ENCODE measurements around the gene TMC7.

TMC7 gene

DNA sequence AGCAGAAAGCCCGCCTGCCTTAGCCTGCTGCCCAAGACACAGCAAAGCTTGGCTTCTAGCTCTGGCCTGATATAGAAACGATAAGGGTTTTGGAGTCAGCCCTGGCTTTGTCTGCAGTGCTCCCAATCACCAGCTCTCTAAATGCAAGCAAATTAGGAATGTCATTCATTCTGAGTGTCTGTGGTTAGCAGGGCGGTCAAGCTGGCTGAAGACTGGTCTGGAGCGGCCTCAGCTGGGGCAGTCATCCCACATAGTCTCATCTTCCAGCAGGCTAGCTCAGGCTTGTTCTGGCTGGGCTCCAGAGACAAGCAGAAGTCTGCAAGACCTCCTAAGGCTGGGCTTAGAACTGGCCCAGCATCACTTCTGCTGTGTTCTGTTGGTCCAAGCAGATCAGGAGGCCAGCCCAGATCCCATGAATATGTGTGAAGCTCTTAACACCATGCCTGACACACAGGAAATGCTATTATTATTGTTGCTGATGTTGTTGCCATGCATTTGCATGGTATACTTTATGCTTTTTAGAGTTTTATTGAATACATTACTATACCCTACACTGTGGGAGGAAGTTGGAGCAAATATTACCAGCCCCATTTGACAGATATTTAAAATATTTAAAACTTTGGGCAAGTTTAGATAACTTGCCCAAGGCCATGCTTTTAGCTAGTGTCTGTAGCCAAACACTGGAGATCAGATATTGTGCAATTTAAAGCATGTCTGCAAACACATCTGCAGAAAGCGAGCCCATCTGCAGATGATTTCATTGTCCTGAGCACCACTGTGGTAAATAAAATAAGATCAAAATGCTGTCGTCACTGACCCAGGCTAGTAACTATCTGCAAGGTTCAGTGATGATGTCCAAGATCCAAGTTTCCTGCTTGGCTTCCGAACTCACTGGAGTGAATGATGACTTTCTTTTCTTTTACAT is 24.8 kb downstream of the TMC7 start:
- TF ChIP-seq, protein P1, sequence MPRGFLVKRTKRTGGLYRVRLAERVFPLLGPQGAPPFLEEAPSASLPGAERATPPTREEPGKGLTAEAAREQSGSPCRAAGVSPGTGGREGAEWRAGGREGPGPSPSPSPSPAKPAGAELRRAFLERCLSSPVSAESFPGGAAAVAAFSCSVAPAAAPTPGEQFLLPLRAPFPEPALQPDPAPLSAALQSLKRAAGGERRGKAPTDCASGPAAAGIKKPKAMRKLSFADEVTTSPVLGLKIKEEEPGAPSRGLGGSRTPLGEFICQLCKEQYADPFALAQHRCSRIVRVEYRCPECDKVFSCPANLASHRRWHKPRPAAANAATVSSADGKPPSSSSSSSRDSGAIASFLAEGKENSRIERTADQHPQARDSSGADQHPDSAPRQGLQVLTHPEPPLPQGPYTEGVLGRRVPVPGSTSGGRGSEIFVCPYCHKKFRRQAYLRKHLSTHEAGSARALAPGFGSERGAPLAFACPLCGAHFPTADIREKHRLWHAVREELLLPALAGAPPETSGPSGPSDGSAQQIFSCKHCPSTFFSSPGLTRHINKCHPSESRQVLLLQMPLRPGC (tag by site-specific recombination; IDR thresholded peaks at IDR 0.05): no peak
- TF ChIP-seq ZNF510 (tag by site-specific recombination; IDR thresholded peaks at IDR 0.05; ENCODE audit: insufficient replicate concordance) (no peak), ZNF114 (tag by site-specific recombination; IDR thresholded peaks at IDR 0.05) (no peak), IKZF3 (tag by site-specific recombination; IDR thresholded peaks at IDR 0.05) (no peak), ZNF621 (tag by site-specific recombination; IDR thresholded peaks at IDR 0.05) (no peak), ZNF354C (tag by site-specific recombination; IDR thresholded peaks at IDR 0.05; ENCODE audit: borderline replicate concordance, low read depth) (no peak), ZNF777 (tag by site-specific recombination; IDR thresholded peaks at IDR 0.05; ENCODE audit: borderline replicate concordance) (no peak), KLF7 (tag by site-specific recombination; IDR thresholded peaks at IDR 0.05; ENCODE audit: borderline replicate concordance) (no peak), ZNF792 (tag by site-specific recombination; IDR thresholded peaks at IDR 0.05) (no peak), ZSCAN23 (tag by site-specific recombination; IDR thresholded peaks at IDR 0.05) (no peak)
- TF ChIP-seq, protein P2, sequence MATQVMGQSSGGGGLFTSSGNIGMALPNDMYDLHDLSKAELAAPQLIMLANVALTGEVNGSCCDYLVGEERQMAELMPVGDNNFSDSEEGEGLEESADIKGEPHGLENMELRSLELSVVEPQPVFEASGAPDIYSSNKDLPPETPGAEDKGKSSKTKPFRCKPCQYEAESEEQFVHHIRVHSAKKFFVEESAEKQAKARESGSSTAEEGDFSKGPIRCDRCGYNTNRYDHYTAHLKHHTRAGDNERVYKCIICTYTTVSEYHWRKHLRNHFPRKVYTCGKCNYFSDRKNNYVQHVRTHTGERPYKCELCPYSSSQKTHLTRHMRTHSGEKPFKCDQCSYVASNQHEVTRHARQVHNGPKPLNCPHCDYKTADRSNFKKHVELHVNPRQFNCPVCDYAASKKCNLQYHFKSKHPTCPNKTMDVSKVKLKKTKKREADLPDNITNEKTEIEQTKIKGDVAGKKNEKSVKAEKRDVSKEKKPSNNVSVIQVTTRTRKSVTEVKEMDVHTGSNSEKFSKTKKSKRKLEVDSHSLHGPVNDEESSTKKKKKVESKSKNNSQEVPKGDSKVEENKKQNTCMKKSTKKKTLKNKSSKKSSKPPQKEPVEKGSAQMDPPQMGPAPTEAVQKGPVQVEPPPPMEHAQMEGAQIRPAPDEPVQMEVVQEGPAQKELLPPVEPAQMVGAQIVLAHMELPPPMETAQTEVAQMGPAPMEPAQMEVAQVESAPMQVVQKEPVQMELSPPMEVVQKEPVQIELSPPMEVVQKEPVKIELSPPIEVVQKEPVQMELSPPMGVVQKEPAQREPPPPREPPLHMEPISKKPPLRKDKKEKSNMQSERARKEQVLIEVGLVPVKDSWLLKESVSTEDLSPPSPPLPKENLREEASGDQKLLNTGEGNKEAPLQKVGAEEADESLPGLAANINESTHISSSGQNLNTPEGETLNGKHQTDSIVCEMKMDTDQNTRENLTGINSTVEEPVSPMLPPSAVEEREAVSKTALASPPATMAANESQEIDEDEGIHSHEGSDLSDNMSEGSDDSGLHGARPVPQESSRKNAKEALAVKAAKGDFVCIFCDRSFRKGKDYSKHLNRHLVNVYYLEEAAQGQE (tag by site-specific recombination; IDR thresholded peaks at IDR 0.05): no peak
- TF ChIP-seq, protein P3, sequence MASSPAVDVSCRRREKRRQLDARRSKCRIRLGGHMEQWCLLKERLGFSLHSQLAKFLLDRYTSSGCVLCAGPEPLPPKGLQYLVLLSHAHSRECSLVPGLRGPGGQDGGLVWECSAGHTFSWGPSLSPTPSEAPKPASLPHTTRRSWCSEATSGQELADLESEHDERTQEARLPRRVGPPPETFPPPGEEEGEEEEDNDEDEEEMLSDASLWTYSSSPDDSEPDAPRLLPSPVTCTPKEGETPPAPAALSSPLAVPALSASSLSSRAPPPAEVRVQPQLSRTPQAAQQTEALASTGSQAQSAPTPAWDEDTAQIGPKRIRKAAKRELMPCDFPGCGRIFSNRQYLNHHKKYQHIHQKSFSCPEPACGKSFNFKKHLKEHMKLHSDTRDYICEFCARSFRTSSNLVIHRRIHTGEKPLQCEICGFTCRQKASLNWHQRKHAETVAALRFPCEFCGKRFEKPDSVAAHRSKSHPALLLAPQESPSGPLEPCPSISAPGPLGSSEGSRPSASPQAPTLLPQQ (tag by site-specific recombination; IDR thresholded peaks at IDR 0.05): no peak
- no peak overlapping the region for H3K27ac ChIP-seq (ENCODE audit: extremely low read depth, low read depth, low read length)
- peaks cover 0 to 11% of the 10 kb centered on the region in 2 experiments; a peak in 2 of 3 replicates for H3K36me3 ChIP-seq (ENCODE audit: control insufficient read depth in 2 of 2, insufficient read depth in 1 of 2, low read length in 2 of 2)
- H3K4me1 ChIP-seq (ENCODE audit: control insufficient read depth, insufficient read depth, low read length): no peaks in the 10 kb centered on the region
- ChIA-PET POLR2A (interaction anchor here (1.0 kb wide), 1 partner anchor 23 kb away, joined by 4 read pairs; no protein-coding TSS in a partner anchor), CTCF (interaction anchor here (0.6 to 1.4 kb wide), 4 partner anchors 12 to 77 kb away, joined by 3 to 7 read pairs (median 4); partner anchors contain the start of gene TMC7)
- no peak overlapping the region for H3K4me3 ChIP-seq (ENCODE audit: low read depth, low read length)
- no peaks in the 10 kb centered on the region for H3K9me3 ChIP-seq (ENCODE audit: control insufficient read depth, insufficient read depth, low read depth, low read length)

DNA sequence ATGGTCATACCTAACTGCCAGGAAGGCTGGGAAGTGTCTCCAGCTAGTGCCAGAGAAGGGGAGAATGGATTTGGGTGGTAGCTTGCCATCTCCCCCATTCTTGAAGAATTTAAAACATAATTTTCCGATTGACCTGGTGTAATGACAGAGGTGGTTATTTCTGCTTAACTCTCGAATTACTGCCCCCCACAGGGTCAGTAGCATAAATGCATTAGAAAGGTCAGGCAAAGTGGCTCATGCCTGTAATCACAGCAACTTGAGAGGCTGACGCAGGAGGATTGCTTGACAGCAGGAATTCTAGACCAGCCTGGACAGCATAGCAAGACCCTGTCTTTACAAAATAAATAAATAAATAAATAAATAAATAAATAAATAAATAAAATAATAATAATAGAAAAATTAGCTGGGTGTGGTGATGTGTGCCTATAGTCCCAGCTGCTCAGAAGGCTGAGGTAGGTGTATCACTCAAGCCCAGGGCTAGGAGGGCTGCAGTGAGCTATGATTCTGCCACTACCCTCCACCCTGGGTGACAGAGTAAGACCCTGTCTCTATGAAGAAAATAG is 27.5 kb downstream of the TMC7 start:
- ChIA-PET CTCF (interaction anchor here (0.6 to 1.2 kb wide), 4 partner anchors 10 to 543 kb away, joined by 3 to 6 read pairs (median 4); partner anchors contain the start of gene TMC7), POLR2A (no interaction called here)
- H3K9me3 ChIP-seq (ENCODE audit: control insufficient read depth, insufficient read depth, low read depth, low read length): no peaks in the 10 kb centered on the region
- peaks cover 0 to 11% of the 10 kb centered on the region in 2 experiments; a peak in 2 of 3 replicates for H3K36me3 ChIP-seq (ENCODE audit: control insufficient read depth in 2 of 2, insufficient read depth in 1 of 2, low read length in 2 of 2)
- H3K4me1 ChIP-seq (ENCODE audit: control insufficient read depth, insufficient read depth, low read length): no peaks in the 10 kb centered on the region
- no peak overlapping the region for H3K27ac ChIP-seq (ENCODE audit: extremely low read depth, low read depth, low read length)
- H3K4me3 ChIP-seq (ENCODE audit: low read depth, low read length): no peak overlapping the region
- TF ChIP-seq, protein P4, sequence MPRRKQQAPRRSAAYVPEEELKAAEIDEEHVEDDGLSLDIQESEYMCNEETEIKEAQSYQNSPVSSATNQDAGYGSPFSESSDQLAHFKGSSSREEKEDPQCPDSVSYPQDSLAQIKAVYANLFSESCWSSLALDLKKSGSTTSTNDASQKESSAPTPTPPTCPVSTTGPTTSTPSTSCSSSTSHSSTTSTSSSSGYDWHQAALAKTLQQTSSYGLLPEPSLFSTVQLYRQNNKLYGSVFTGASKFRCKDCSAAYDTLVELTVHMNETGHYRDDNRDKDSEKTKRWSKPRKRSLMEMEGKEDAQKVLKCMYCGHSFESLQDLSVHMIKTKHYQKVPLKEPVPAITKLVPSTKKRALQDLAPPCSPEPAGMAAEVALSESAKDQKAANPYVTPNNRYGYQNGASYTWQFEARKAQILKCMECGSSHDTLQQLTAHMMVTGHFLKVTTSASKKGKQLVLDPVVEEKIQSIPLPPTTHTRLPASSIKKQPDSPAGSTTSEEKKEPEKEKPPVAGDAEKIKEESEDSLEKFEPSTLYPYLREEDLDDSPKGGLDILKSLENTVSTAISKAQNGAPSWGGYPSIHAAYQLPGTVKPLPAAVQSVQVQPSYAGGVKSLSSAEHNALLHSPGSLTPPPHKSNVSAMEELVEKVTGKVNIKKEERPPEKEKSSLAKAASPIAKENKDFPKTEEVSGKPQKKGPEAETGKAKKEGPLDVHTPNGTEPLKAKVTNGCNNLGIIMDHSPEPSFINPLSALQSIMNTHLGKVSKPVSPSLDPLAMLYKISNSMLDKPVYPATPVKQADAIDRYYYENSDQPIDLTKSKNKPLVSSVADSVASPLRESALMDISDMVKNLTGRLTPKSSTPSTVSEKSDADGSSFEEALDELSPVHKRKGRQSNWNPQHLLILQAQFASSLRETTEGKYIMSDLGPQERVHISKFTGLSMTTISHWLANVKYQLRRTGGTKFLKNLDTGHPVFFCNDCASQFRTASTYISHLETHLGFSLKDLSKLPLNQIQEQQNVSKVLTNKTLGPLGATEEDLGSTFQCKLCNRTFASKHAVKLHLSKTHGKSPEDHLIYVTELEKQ (tag by site-specific recombination; IDR thresholded peaks at IDR 0.05; ENCODE audit: borderline replicate concordance): no peak
- no peak for TF ChIP-seq ZNF571 (tag by site-specific recombination; IDR thresholded peaks at IDR 0.05)
- no peak for TF ChIP-seq ZNF223 (tag by site-specific recombination; IDR thresholded peaks at IDR 0.05)
- TF ChIP-seq ZBTB17 (tag by site-specific recombination; IDR thresholded peaks at IDR 0.05): no peak
- no peak for TF ChIP-seq ZNF777 (tag by site-specific recombination; IDR thresholded peaks at IDR 0.05; ENCODE audit: borderline replicate concordance)
- no peak for TF ChIP-seq ZNF521 (tag by site-specific recombination; IDR thresholded peaks at IDR 0.05)
- TF ChIP-seq, protein P5, sequence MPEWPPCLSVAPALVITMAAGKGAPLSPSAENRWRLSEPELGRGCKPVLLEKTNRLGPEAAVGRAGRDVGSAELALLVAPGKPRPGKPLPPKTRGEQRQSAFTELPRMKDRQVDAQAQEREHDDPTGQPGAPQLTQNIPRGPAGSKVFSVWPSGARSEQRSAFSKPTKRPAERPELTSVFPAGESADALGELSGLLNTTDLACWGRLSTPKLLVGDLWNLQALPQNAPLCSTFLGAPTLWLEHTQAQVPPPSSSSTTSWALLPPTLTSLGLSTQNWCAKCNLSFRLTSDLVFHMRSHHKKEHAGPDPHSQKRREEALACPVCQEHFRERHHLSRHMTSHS (tag by site-specific recombination; IDR thresholded peaks at IDR 0.05): no peak
- TF ChIP-seq ZNF660 (tag by site-specific recombination; IDR thresholded peaks at IDR 0.05): no peak
- TF ChIP-seq ZNF394 (tag by site-specific recombination; IDR thresholded peaks at IDR 0.05; ENCODE audit: borderline replicate concordance): peak; percentile 90
- peak; percentile 41; the same call in 1 of the 2 replicates for TF ChIP-seq ZNF664 (tag by site-specific recombination; IDR thresholded peaks at IDR 0.05)

Data from HEK293 (cell line).